ENCODE data around the gene CMYA5. TPM values are rescaled to one million over a fixed set of nuclear protein-coding genes. Genes with fewer than 3 reads are reported as not detected.

Gene CMYA5
- total RNA-seq, 1 experiment from 2014 or later = 0.22 TPM

GRCh38 chr5:79831381-79832309, 142.0 kb downstream of the CMYA5 start:
- CTCF ChIA-PET = interaction anchor here (0.7 kb wide), 1 partner anchor 9 kb away, joined by 4 read pairs; no protein-coding TSS in a partner anchor

More at GRCh38 chr5:79831381-79832309, 142.0 kb downstream of the CMYA5 start:
- Histone ChIP-seq H3K4me3 (replicated peaks in 1 of 2; ENCODE audit: low read depth in 1 of 2, low read length in 2 of 2) (no peak overlapping the region), H3K4me2 (ENCODE audit: low read length) (no peak overlapping the region), H3K79me2 (ENCODE audit: insufficient read depth, low read length) (no peaks in the 10 kb centered on the region), H3K36me3 (ENCODE audit: control insufficient read depth in 1 of 2, insufficient read depth in 2 of 2, low read length in 2 of 2) (no peaks in the 10 kb centered on the region), H3K9ac (ENCODE audit: low read length) (no peak overlapping the region), H3K9me2 (ENCODE audit: insufficient read depth) (no peaks in the 10 kb centered on the region), H3K4me1 (ENCODE audit: control insufficient read depth in 1 of 2, insufficient read depth in 2 of 2, low read length in 2 of 2) (no peaks in the 10 kb centered on the region), H3K27me3 (ENCODE audit: insufficient read depth, low read length) (no peaks in the 10 kb centered on the region), H3K9me3 (ENCODE audit: control insufficient read depth in 1 of 2, insufficient read depth in 1 of 2, low read depth in 1 of 2, low read length in 2 of 2) (no peaks in the 10 kb centered on the region), H2AFZ (ENCODE audit: low read depth, low read length, poor library complexity, severe bottlenecking) (no peak overlapping the region), H4K20me1 (ENCODE audit: insufficient read depth) (no peaks in the 10 kb centered on the region), H3K27ac (ENCODE audit: low read depth, low read length) (no peak overlapping the region)
- no TSS peak for BruUV-seq (replicated peaks)
- DNase-seq (ENCODE audit: low read depth, low spot score) = no peak
- intact Hi-C loops (cut with micrococcal nuclease) = no loop called here
- ATAC-seq = no peak
- no peak for TF ChIP-seq ELF1 (IDR thresholded peaks at IDR 0.05; ENCODE audit: borderline replicate concordance, low read depth)
- no peak for TF ChIP-seq POLR2A (IDR thresholded peaks at IDR 0.05; ENCODE audit: borderline replicate concordance, extremely low read depth, insufficient read depth, insufficient read length)
- TF ChIP-seq RAD21 (IDR thresholded peaks at IDR 0.05; ENCODE audit: low read depth) = no peak
- TF ChIP-seq TCF7L2 (IDR thresholded peaks at IDR 0.05; ENCODE audit: borderline replicate concordance, extremely low read depth, insufficient read depth, insufficient read length) = no peak
- no peak for TF ChIP-seq FOSL1 (IDR thresholded peaks at IDR 0.05; ENCODE audit: low read depth)
- TF ChIP-seq EZH2phosphoT487 (IDR thresholded peaks at IDR 0.05; ENCODE audit: borderline replicate concordance) = no peak
- no peak for TF ChIP-seq EZH2 (IDR thresholded peaks at IDR 0.05)
- no peak for TF ChIP-seq EGR1 (IDR thresholded peaks at IDR 0.05; ENCODE audit: low read depth)
- TF ChIP-seq, protein P1, sequence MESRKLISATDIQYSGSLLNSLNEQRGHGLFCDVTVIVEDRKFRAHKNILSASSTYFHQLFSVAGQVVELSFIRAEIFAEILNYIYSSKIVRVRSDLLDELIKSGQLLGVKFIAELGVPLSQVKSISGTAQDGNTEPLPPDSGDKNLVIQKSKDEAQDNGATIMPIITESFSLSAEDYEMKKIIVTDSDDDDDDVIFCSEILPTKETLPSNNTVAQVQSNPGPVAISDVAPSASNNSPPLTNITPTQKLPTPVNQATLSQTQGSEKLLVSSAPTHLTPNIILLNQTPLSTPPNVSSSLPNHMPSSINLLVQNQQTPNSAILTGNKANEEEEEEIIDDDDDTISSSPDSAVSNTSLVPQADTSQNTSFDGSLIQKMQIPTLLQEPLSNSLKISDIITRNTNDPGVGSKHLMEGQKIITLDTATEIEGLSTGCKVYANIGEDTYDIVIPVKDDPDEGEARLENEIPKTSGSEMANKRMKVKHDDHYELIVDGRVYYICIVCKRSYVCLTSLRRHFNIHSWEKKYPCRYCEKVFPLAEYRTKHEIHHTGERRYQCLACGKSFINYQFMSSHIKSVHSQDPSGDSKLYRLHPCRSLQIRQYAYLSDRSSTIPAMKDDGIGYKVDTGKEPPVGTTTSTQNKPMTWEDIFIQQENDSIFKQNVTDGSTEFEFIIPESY (IDR thresholded peaks at IDR 0.05; ENCODE audit: extremely low read depth, insufficient replicate concordance, low read length) = no peak
- ChIA-PET RAD21 (ENCODE audit: low non-redundant PET in 1 of 2, low total read pairs in 2 of 2, uncharacterized antibody in 2 of 2, unreplicated experiment in 2 of 2) (no interaction called here), POLR2A (no interaction called here)

Data from HCT116 (cell line).